Caco-2 (cell line): ENCODE results near the gene AMPH. TPM values are rescaled to one million over a fixed set of nuclear protein-coding genes. Genes with fewer than 3 reads are reported as not detected.

Source experiments
- BruUV-seq: library from RNA; stranded (reverse); fragments of 400-500 nt; replicated peaks from 2 replicates; lab custom pipeline; 2021; lab: Mats Ljungman, UMichigan
- CTCF ChIA-PET: fragments of 300-600 bp; sonication (Branson Sonifier 250); formaldehyde crosslinking; loops from one replicate; lab custom pipeline; 2022; ENCODE audit warnings: antibody characterized with exemption; lab: Charles Lee
- POLR2A ChIA-PET: fragments of 300-600 bp; sonication (Branson Sonifier 250); formaldehyde crosslinking; loops from one replicate; lab custom pipeline; 2022; ENCODE audit warnings: antibody characterized with exemption; lab: Charles Lee
- DNase-seq, 2 experiments: peaks; one replicate each; pipeline versions ENCODE4 v3.0.0 to v3.0.0-alpha.2; 2020 to 2022
- H3K27me3 ChIP-seq: replicated peaks from 2 replicates; pipeline ENCODE4 v1.6.0; 2011; ENCODE audit warnings: low read length; ENCODE audit not compliant: control insufficient read depth, insufficient read depth
- H3K36me3 ChIP-seq: 2 replicates; pipeline ENCODE4 v1.5.1; 2011; ENCODE audit warnings: low read length; ENCODE audit not compliant: control insufficient read depth, insufficient read depth
- H3K4me1 ChIP-seq: fragments of 250-450 bp; sonication (Bioruptor Pico); 2 replicates; pipeline ENCODE4 v1.5.1; 2020; ENCODE audit warnings: mild to moderate bottlenecking
- H3K4me3 ChIP-seq: 2 replicates; pipeline ENCODE4 v1.5.1; 2011; ENCODE audit warnings: low read depth, mild to moderate bottlenecking, control low read depth, low read length
- H3K9me3 ChIP-seq: fragments of 250-450 bp; sonication (Bioruptor Pico); 2 replicates; pipeline ENCODE4 v1.5.1; 2020; ENCODE audit warnings: mild to moderate bottlenecking, moderate library complexity
- H3K27ac Mint-ChIP-seq: one replicate; pipeline ENCODE4 v1.8.0; 2022; ENCODE audit warnings: mixed read lengths; ENCODE audit not compliant: unreplicated experiment
- H3K27me3 Mint-ChIP-seq: one replicate; pipeline ENCODE4 v1.8.0; 2022; ENCODE audit warnings: mixed read lengths; ENCODE audit not compliant: insufficient read depth, unreplicated experiment
- H3K36me3 Mint-ChIP-seq: one replicate; pipeline ENCODE4 v1.8.0; 2022; ENCODE audit warnings: mild to moderate bottlenecking, mixed read lengths; ENCODE audit not compliant: insufficient read depth, unreplicated experiment
- H3K4me1 Mint-ChIP-seq: one replicate; pipeline ENCODE4 v1.8.0; 2022; ENCODE audit warnings: low read depth, mixed read lengths; ENCODE audit not compliant: unreplicated experiment
- H3K4me3 Mint-ChIP-seq: one replicate; pipeline ENCODE4 v1.8.0; 2022; ENCODE audit warnings: mild to moderate bottlenecking, moderate library complexity, mixed read lengths; ENCODE audit not compliant: unreplicated experiment
- H3K9me3 Mint-ChIP-seq: one replicate; pipeline ENCODE4 v1.8.0; 2022; ENCODE audit warnings: mixed read lengths; ENCODE audit not compliant: unreplicated experiment
- intact Hi-C: fragments of 100-400 bp; cut with micrococcal nuclease; formaldehyde crosslinking; loops from one replicate; pipeline ENCODE4 v1.10.0; 2022; ENCODE audit not compliant: unreplicated experiment
- total RNA-seq: library from RNA; stranded (reverse); gene quantifications from 2 replicates; pipeline ENCODE4 v1.2.3, GENCODE V29; 2022
- TF ChIP-seq, protein P1 (sequence below), 2 experiments: fragments of 200-600 bp in 1 of 2; IDR thresholded peaks; 1 replicate in 1 of 2; 2 replicates in 1 of 2; pipeline versions ENCODE4 v1.5.1 to v1.8.0; 2011 to 2022; ENCODE audit warnings: antibody characterized with exemption in 1 of 2, control low read depth in 1 of 2, inconsistent platforms in 1 of 2, low read depth in 1 of 2, low read length in 1 of 2, mild to moderate bottlenecking in 1 of 2, moderate library complexity in 1 of 2; ENCODE audit not compliant: insufficient read depth in 1 of 2, severe bottlenecking in 1 of 2, unreplicated experiment in 1 of 2

Gene AMPH
- total RNA-seq, 1 experiment from 2014 or later = not detected

DNA sequence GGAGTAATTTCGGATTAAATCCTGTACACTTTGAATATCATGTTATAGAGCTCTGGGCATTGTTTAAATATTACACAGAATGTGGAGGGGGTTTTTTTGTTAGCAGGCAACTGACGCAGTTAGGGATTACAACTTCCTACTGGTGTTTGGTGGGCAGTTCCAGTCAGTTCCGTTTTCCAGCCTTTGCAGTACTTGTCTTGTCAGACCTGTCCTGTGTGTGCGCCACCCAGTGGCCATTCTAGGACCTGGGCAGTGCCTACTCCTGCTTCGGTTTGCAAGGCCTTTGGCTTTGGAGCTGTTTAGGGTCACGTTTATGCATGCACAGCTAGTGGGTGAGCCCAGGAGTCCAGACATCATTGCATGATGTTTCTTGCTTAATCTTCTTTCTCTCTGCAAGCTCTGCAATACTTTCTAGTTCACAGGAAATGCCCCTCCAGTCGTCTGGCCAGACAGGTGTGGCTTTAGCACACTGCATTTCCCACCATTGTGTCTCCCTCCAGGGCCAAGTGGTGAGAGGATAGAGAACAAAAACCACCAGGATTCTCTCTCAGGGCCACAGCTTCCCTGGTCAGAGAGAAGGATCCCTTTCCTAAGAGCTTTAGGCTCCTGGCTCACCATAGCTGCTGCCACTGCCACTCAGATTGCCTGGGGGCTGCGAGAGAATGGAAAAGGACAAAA is 261.2 kb downstream of the AMPH start:
- H3K36me3 Mint-ChIP-seq = no peaks in the 10 kb centered on the region
- TF ChIP-seq, protein P1, sequence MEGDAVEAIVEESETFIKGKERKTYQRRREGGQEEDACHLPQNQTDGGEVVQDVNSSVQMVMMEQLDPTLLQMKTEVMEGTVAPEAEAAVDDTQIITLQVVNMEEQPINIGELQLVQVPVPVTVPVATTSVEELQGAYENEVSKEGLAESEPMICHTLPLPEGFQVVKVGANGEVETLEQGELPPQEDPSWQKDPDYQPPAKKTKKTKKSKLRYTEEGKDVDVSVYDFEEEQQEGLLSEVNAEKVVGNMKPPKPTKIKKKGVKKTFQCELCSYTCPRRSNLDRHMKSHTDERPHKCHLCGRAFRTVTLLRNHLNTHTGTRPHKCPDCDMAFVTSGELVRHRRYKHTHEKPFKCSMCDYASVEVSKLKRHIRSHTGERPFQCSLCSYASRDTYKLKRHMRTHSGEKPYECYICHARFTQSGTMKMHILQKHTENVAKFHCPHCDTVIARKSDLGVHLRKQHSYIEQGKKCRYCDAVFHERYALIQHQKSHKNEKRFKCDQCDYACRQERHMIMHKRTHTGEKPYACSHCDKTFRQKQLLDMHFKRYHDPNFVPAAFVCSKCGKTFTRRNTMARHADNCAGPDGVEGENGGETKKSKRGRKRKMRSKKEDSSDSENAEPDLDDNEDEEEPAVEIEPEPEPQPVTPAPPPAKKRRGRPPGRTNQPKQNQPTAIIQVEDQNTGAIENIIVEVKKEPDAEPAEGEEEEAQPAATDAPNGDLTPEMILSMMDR (IDR thresholded peaks at IDR 0.05; ENCODE audit: insufficient read depth in 1 of 2, low read depth in 1 of 2, low read length in 1 of 2, severe bottlenecking in 1 of 2, unreplicated experiment in 1 of 2) = peak; percentile 80 to 94
- intact Hi-C loops = no loop called here
- no peaks in the 10 kb centered on the region for H3K36me3 ChIP-seq
- H3K27me3 Mint-ChIP-seq = peaks cover 8% of the 10 kb centered on the region
- H3K4me3 ChIP-seq = no peak overlapping the region
- H3K27ac Mint-ChIP-seq = no peak overlapping the region
- no TSS peak for BruUV-seq
- H3K27me3 ChIP-seq = no peaks in the 10 kb centered on the region
- no peaks in the 10 kb centered on the region for H3K4me1 Mint-ChIP-seq
- H3K4me3 Mint-ChIP-seq = no peak overlapping the region
- ChIA-PET CTCF (interaction anchor here (0.6 to 1.7 kb wide), 5 partner anchors 11 to 1463 kb away, joined by 3 to 5 read pairs (median 3); no protein-coding TSS in a partner anchor), POLR2A (no interaction called here)
- H3K4me1 ChIP-seq = no peaks in the 10 kb centered on the region
- no peaks in the 10 kb centered on the region for H3K9me3 Mint-ChIP-seq
- peak; percentile 84 to 87 for DNase-seq
- H3K9me3 ChIP-seq = no peaks in the 10 kb centered on the region

DNA sequence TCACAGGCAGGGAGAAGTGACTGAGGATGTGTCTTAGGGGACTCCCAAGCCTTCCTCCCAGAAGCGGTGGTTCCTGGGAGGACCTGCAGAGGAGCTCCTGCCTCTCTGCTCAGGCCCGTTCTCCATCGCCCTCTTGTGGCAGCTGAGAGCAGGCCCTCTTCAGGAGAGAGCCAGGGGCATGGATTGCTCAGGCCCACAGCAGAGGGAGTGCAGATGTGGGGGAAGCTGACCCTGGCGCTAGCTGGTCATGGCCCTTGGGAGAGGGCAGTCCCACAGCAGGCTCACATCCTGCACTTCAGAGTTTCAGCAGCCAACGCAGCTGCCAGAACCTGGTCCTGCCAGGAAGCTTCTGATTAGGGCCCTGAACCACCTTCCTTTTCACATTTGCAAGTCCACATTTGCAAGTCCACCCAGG is 263.0 kb downstream of the AMPH start:
- TF ChIP-seq, protein P1 (IDR thresholded peaks at IDR 0.05; ENCODE audit: insufficient read depth in 1 of 2, low read depth in 1 of 2, low read length in 1 of 2, severe bottlenecking in 1 of 2, unreplicated experiment in 1 of 2) = peak; percentile 60 to 69
- DNase-seq = peak; percentile 81 to 83
- H3K27me3 Mint-ChIP-seq = peaks cover 8% of the 10 kb centered on the region
- ChIA-PET POLR2A (no interaction called here), CTCF (interaction anchor here (0.6 to 1.2 kb wide), 11 partner anchors 9 to 602 kb away, joined by 3 to 7 read pairs (median 4); no protein-coding TSS in a partner anchor)
- no peak overlapping the region for H3K4me3 Mint-ChIP-seq
- H3K9me3 Mint-ChIP-seq = no peaks in the 10 kb centered on the region
- Histone ChIP-seq H3K4me3 (no peak overlapping the region), H3K36me3 (no peaks in the 10 kb centered on the region), H3K4me1 (no peaks in the 10 kb centered on the region), H3K9me3 (no peaks in the 10 kb centered on the region), H3K27me3 (no peaks in the 10 kb centered on the region)
- no TSS peak for BruUV-seq
- intact Hi-C loops = no loop called here
- no peak overlapping the region for H3K27ac Mint-ChIP-seq
- no peaks in the 10 kb centered on the region for H3K4me1 Mint-ChIP-seq
- H3K36me3 Mint-ChIP-seq = no peaks in the 10 kb centered on the region

DNA sequence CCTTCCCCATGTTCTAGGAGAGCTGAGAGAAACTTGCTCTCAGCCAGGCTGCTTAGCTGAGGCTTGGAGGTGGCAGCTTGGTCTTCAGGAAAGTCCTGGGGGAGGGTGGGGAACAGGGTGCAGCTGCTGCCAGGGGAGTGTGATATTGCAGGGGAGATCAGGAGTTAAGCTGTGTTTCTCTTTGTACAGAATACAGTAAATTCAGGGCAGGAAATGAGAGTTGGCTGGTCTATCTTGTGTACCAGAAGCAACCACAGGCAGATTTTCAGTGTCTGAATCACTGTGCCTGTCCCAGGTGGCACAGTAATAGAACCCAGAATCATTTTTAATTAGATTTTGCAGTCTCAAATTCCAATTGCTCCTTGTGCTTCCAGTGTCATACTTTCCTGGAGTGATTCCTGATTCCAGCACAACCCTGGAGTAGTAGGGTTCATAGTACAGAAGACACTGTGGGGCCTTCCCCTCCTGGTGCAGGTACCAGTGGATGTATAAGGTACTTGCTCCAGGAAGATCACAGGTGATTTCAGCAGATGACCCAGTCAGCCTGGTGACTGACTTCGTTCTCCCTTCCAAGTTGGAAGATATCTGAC is 263.8 kb downstream of the AMPH start:
- H3K27me3 Mint-ChIP-seq = peaks cover 8% of the 10 kb centered on the region
- intact Hi-C loops = no loop called here
- H3K36me3 ChIP-seq = no peaks in the 10 kb centered on the region
- TF ChIP-seq, protein P1 (IDR thresholded peaks at IDR 0.05; ENCODE audit: insufficient read depth in 1 of 2, low read depth in 1 of 2, low read length in 1 of 2, severe bottlenecking in 1 of 2, unreplicated experiment in 1 of 2) = no peak
- no peaks in the 10 kb centered on the region for H3K4me1 ChIP-seq
- H3K9me3 Mint-ChIP-seq = no peaks in the 10 kb centered on the region
- H3K27ac Mint-ChIP-seq = no peak overlapping the region
- ChIA-PET CTCF (interaction anchor here (0.6 to 1.2 kb wide), 7 partner anchors 13 to 412 kb away, joined by 3 to 6 read pairs (median 3); no protein-coding TSS in a partner anchor), POLR2A (no interaction called here)
- no peaks in the 10 kb centered on the region for H3K36me3 Mint-ChIP-seq
- H3K4me1 Mint-ChIP-seq = no peaks in the 10 kb centered on the region
- BruUV-seq = no TSS peak
- no peak overlapping the region for H3K4me3 ChIP-seq
- no peak for DNase-seq
- H3K9me3 ChIP-seq = no peaks in the 10 kb centered on the region
- no peaks in the 10 kb centered on the region for H3K27me3 ChIP-seq
- H3K4me3 Mint-ChIP-seq = no peak overlapping the region
